HepG2 (cell line): ENCODE data around the gene NFATC3. TPM values are rescaled to one million over a fixed set of nuclear protein-coding genes. Genes with fewer than 3 reads are reported as not detected.

Source experiments
- CCAR2 ChIP-seq: fragments of 200-400 bp; formaldehyde crosslinking; optimal IDR thresholded peaks from 2 replicates; pipeline ENCODE3; 2018; ENCODE audit warnings: low read depth, mild to moderate bottlenecking, low read length, moderate library complexity
- KLF12 ChIP-seq: sonication (generic); formaldehyde crosslinking; IDR thresholded peaks from 2 replicates; pipeline ENCODE4 v1.4.0; 2020; ENCODE audit warnings: missing genetic modification reagents, borderline replicate concordance
- MIER3 ChIP-seq: IDR thresholded peaks from 2 replicates; pipeline ENCODE4 v1.6.1; 2016; ENCODE audit warnings: missing compliant biosample characterization, borderline replicate concordance
- MXI1 ChIP-seq: IDR thresholded peaks from 3 replicates; pipeline ENCODE4 v1.6.1; 2012; ENCODE audit warnings: low read depth, low read length, inconsistent platforms, borderline replicate concordance
- NBN ChIP-seq: fragments of 450-650 bp; conservative IDR thresholded peaks from 2 replicates; pipeline ENCODE4 v1.6.1; 2017
- NR1H2 ChIP-seq: sonication (generic); formaldehyde crosslinking; IDR thresholded peaks from 2 replicates; pipeline ENCODE4 v1.8.1; 2022; ENCODE audit warnings: low read depth, missing genetic modification reagents, borderline replicate concordance
- REL ChIP-seq: sonication (generic); formaldehyde crosslinking; conservative IDR thresholded peaks from 2 replicates; pipeline ENCODE4 v1.8.0; 2022; ENCODE audit warnings: mild to moderate bottlenecking, missing genetic modification reagents, moderate library complexity
- TCF7L2 ChIP-seq: IDR thresholded peaks from 2 replicates; pipeline ENCODE4 v1.6.1; 2011; ENCODE audit warnings: mild to moderate bottlenecking, low read depth, low read length, moderate library complexity
- ZKSCAN8 ChIP-seq: IDR thresholded peaks from 2 replicates; pipeline ENCODE4 v1.6.1; 2016; ENCODE audit warnings: borderline replicate concordance, missing genetic modification reagents, missing compliant biosample characterization
- ZNF12 ChIP-seq: sonication (generic); formaldehyde crosslinking; IDR thresholded peaks from 2 replicates; pipeline ENCODE4 v1.5.0; 2020; ENCODE audit warnings: missing genetic modification reagents
- ZNF432 ChIP-seq: sonication (generic); formaldehyde crosslinking; IDR thresholded peaks from 2 replicates; pipeline ENCODE4 v1.5.0; 2020; ENCODE audit warnings: missing genetic modification reagents, mild to moderate bottlenecking, borderline replicate concordance
- ZNF451 ChIP-seq: sonication (generic); formaldehyde crosslinking; IDR thresholded peaks from 2 replicates; pipeline ENCODE4 v1.5.0; 2020; ENCODE audit warnings: mild to moderate bottlenecking, missing genetic modification reagents
- ZNF598 ChIP-seq: sonication (generic); formaldehyde crosslinking; IDR thresholded peaks from 2 replicates; pipeline ENCODE4 v1.5.1; 2020; ENCODE audit warnings: mild to moderate bottlenecking, missing genetic modification reagents, borderline replicate concordance
- polyA plus RNA-seq, 8 experiments: library from polyadenylated mRNA; depleted of rRNA in 3 of 8; stranded (reverse) in 7 of 8; unstranded in 1 of 8; fragments of >200 nt; fragmentation: Illumina TruSeq in 4 of 8; extraction: Trizol in 4 of 8; gene quantifications; 2 replicates each; pipeline versions ENCODE4 v1.2.1 to v1.2.3, GENCODE V29; 2011 to 2016; ENCODE audit warnings: low read depth in 4 of 8, missing spikeins in 1 of 8, mixed read lengths in 1 of 8; ENCODE audit not compliant: insufficient read depth in 1 of 8
- total RNA-seq, 5 experiments: library from RNA; depleted of rRNA; stranded (reverse); fragments of >200 nt; fragmentation: Illumina TruSeq; extraction: Trizol; gene quantifications; 2 replicates each; pipeline ENCODE4 v1.2.3, GENCODE V29; 2016; ENCODE audit warnings: low read depth in 1 of 5
- TF ChIP-seq, protein P1 (sequence below): sonication (generic); formaldehyde crosslinking; IDR thresholded peaks from 2 replicates; pipeline ENCODE4 v1.4.0; 2020; ENCODE audit warnings: missing genetic modification reagents
- TF ChIP-seq, protein P2 (sequence below): sonication (generic); formaldehyde crosslinking; conservative IDR thresholded peaks from 2 replicates; pipeline ENCODE4 v1.4.0; 2020; ENCODE audit warnings: missing genetic modification reagents
- TF ChIP-seq, protein P3 (sequence below): sonication (generic); formaldehyde crosslinking; IDR thresholded peaks from 2 replicates; pipeline ENCODE4 v1.5.0; 2020; ENCODE audit warnings: mild to moderate bottlenecking, missing genetic modification reagents, borderline replicate concordance
- TF ChIP-seq, protein P4 (sequence below): sonication (generic); formaldehyde crosslinking; IDR thresholded peaks from 2 replicates; pipeline ENCODE4 v1.8.0; 2022; ENCODE audit warnings: mild to moderate bottlenecking, missing genetic modification reagents; ENCODE audit not compliant: insufficient replicate concordance
- TF ChIP-seq, protein P5 (sequence below): sonication (generic); formaldehyde crosslinking; IDR thresholded peaks from 2 replicates; pipeline ENCODE4 v1.4.0; 2020; ENCODE audit warnings: missing genetic modification reagents, borderline replicate concordance
- TF ChIP-seq, protein P6 (sequence below): IDR thresholded peaks from 2 replicates; pipeline ENCODE4 v1.6.1; 2016; ENCODE audit warnings: mild to moderate bottlenecking, missing biosample characterization, missing genetic modification reagents

The NFATC3 gene
- total and polyA plus RNA-seq, 2 of the 13 experiments (the other 11 are each of a cell fraction or from before 2014, with no cell fraction given): 52.6 to 62.7 TPM

DNA sequence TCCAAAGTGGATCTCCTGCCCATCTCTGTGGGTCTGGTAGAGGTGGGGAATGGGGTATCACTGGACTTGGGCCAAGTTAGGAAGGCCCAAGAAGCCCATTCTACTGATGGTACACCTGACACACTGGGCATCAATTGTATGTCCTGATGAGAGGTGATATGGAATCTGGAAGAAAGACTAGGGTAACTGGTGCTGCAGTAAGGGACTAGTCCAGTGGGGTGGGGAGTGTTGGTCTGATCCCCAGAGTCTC lies 5.9 kb upstream of the NFATC3 start (continued):
- TF ChIP-seq, protein P1, sequence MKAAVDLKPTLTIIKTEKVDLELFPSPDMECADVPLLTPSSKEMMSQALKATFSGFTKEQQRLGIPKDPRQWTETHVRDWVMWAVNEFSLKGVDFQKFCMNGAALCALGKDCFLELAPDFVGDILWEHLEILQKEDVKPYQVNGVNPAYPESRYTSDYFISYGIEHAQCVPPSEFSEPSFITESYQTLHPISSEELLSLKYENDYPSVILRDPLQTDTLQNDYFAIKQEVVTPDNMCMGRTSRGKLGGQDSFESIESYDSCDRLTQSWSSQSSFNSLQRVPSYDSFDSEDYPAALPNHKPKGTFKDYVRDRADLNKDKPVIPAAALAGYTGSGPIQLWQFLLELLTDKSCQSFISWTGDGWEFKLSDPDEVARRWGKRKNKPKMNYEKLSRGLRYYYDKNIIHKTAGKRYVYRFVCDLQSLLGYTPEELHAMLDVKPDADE (CRISPR knock-in tag): no peak
- TF ChIP-seq, protein P2, sequence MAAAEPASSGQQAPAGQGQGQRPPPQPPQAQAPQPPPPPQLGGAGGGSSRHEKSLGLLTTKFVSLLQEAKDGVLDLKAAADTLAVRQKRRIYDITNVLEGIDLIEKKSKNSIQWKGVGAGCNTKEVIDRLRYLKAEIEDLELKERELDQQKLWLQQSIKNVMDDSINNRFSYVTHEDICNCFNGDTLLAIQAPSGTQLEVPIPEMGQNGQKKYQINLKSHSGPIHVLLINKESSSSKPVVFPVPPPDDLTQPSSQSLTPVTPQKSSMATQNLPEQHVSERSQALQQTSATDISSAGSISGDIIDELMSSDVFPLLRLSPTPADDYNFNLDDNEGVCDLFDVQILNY (CRISPR knock-in tag): no peak
- TF ChIP-seq MXI1: no peak
- no peak for TF ChIP-seq CCAR2
- no peak for TF ChIP-seq NBN
- TF ChIP-seq, protein P3, sequence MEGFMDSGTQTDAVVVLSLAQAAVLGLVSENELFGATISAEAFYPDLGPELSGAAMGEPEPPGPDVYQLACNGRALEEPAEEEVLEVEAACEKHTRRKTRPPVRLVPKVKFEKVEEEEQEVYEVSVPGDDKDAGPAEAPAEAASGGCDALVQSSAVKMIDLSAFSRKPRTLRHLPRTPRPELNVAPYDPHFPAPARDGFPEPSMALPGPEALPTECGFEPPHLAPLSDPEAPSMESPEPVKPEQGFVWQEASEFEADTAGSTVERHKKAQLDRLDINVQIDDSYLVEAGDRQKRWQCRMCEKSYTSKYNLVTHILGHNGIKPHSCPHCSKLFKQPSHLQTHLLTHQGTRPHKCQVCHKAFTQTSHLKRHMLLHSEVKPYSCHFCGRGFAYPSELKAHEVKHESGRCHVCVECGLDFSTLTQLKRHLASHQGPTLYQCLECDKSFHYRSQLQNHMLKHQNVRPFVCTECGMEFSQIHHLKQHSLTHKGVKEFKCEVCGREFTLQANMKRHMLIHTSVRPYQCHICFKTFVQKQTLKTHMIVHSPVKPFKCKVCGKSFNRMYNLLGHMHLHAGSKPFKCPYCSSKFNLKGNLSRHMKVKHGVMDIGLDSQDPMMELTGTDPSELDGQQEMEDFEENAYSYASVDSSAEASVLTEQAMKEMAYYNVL: no peak
- no peak for TF ChIP-seq ZNF598 (CRISPR knock-in tag)
- TF ChIP-seq ZNF432 (CRISPR knock-in tag): no peak
- no peak for TF ChIP-seq KLF12 (CRISPR knock-in tag)
- TF ChIP-seq REL: 0 out of 2 replicates have a peak, but pooled peaks have one; percentile 51
- TF ChIP-seq, protein P4, sequence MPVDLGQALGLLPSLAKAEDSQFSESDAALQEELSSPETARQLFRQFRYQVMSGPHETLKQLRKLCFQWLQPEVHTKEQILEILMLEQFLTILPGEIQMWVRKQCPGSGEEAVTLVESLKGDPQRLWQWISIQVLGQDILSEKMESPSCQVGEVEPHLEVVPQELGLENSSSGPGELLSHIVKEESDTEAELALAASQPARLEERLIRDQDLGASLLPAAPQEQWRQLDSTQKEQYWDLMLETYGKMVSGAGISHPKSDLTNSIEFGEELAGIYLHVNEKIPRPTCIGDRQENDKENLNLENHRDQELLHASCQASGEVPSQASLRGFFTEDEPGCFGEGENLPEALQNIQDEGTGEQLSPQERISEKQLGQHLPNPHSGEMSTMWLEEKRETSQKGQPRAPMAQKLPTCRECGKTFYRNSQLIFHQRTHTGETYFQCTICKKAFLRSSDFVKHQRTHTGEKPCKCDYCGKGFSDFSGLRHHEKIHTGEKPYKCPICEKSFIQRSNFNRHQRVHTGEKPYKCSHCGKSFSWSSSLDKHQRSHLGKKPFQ: no peak
- TF ChIP-seq ZNF451 (CRISPR knock-in tag): no peak
- no peak for TF ChIP-seq TCF7L2
- no peak for TF ChIP-seq ZKSCAN8 (CRISPR knock-in tag)
- peak; percentile 66; the same call in 1 of the 2 replicates for TF ChIP-seq ZNF12 (CRISPR knock-in tag)
- TF ChIP-seq MIER3 (CRISPR knock-in tag): no peak
- TF ChIP-seq NR1H2 (CRISPR knock-in tag): no peak
- TF ChIP-seq, protein P5, sequence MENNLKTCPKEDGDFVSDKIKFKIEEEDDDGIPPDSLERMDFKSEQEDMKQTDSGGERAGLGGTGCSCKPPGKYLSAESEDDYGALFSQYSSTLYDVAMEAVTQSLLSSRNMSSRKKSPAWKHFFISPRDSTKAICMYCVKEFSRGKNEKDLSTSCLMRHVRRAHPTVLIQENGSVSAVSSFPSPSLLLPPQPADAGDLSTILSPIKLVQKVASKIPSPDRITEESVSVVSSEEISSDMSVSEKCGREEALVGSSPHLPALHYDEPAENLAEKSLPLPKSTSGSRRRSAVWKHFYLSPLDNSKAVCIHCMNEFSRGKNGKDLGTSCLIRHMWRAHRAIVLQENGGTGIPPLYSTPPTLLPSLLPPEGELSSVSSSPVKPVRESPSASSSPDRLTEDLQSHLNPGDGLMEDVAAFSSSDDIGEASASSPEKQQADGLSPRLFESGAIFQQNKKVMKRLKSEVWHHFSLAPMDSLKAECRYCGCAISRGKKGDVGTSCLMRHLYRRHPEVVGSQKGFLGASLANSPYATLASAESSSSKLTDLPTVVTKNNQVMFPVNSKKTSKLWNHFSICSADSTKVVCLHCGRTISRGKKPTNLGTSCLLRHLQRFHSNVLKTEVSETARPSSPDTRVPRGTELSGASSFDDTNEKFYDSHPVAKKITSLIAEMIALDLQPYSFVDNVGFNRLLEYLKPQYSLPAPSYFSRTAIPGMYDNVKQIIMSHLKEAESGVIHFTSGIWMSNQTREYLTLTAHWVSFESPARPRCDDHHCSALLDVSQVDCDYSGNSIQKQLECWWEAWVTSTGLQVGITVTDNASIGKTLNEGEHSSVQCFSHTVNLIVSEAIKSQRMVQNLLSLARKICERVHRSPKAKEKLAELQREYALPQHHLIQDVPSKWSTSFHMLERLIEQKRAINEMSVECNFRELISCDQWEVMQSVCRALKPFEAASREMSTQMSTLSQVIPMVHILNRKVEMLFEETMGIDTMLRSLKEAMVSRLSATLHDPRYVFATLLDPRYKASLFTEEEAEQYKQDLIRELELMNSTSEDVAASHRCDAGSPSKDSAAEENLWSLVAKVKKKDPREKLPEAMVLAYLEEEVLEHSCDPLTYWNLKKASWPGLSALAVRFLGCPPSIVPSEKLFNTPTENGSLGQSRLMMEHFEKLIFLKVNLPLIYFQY (CRISPR knock-in tag): no peak
- TF ChIP-seq, protein P6, sequence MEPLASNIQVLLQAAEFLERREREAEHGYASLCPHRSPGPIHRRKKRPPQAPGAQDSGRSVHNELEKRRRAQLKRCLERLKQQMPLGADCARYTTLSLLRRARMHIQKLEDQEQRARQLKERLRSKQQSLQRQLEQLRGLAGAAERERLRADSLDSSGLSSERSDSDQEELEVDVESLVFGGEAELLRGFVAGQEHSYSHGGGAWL (CRISPR knock-in tag): no peak
